ENCODE measurements around the gene EPAS1.

DNA sequence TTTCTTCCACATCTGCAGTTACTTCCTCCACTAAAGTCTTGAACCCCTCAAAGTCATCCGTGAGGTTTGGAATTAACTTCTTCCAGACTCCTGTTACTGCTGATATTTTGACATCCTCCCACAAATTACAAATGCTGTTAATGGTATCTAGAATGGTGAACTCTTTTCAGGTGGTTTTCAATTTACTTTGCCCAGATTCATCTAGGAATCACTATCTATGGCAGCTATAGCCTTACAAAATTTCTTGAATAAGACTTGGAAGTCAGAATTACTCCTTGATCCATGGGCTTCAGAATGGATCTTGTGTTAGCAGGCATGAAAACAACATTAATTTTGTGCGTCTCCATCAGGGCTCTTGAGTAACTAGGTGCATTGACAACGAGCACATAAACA lies 19.9 kb downstream of the EPAS1 start:
- TF ChIP-seq, protein P1, sequence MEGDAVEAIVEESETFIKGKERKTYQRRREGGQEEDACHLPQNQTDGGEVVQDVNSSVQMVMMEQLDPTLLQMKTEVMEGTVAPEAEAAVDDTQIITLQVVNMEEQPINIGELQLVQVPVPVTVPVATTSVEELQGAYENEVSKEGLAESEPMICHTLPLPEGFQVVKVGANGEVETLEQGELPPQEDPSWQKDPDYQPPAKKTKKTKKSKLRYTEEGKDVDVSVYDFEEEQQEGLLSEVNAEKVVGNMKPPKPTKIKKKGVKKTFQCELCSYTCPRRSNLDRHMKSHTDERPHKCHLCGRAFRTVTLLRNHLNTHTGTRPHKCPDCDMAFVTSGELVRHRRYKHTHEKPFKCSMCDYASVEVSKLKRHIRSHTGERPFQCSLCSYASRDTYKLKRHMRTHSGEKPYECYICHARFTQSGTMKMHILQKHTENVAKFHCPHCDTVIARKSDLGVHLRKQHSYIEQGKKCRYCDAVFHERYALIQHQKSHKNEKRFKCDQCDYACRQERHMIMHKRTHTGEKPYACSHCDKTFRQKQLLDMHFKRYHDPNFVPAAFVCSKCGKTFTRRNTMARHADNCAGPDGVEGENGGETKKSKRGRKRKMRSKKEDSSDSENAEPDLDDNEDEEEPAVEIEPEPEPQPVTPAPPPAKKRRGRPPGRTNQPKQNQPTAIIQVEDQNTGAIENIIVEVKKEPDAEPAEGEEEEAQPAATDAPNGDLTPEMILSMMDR (IDR thresholded peaks at IDR 0.05): no peak
- no peak for TF ChIP-seq POLR2A (IDR thresholded peaks at IDR 0.05)

Data from heart left ventricle (tissue), 13 donors.